ENCODE measurements around the gene BASP1. TPM values are rescaled to one million over a fixed set of nuclear protein-coding genes. Genes with fewer than 3 reads are reported as not detected.

The BASP1 gene
- total and polyA plus RNA-seq, 2 donors (not counting 1 experiment from before 2014, with no cell fraction given): 53.0 to 66.4 TPM

- Mint-ChIP-seq H3K4me3 (no peak overlapping the region), H3K9me3 (ENCODE audit: insufficient read depth) (no peaks in the 10 kb centered on the region), H3K27me3 (no peaks in the 10 kb centered on the region), H3K27ac (peak overlapping the region; percentile 62), H3K4me1 (peaks cover 74% of the 10 kb centered on the region)
- Histone ChIP-seq H3K9ac (ENCODE audit: low read length) (no peak overlapping the region), H3K36me3 (replicated peaks in 1 of 2; ENCODE audit: control extremely low read depth in 1 of 2, control insufficient read depth in 1 of 2, extremely low read depth in 1 of 2, insufficient read depth in 2 of 2, low read length in 1 of 2) (peaks cover 3 to 12% of the 10 kb centered on the region in 2 experiments), H3K79me2 (ENCODE audit: control insufficient read depth, insufficient read depth, low read length) (peaks cover 99% of the 10 kb centered on the region), H3K4me2 (replicated peaks; ENCODE audit: low read depth, low read length, poor library complexity, severe bottlenecking) (no peak overlapping the region), H3K4me1 (ENCODE audit: control insufficient read depth in 2 of 2, insufficient read depth in 2 of 2, low read length in 2 of 2) (peaks cover 30 to 31% of the 10 kb centered on the region in 2 donors), H3K9me3 (ENCODE audit: control extremely low read depth in 1 of 3, control insufficient read depth in 2 of 3, insufficient read depth in 1 of 3, low read length in 2 of 3) (no peaks in the 10 kb centered on the region), H4K20me1 (ENCODE audit: control insufficient read depth, insufficient read depth, low read length, poor library complexity, severe bottlenecking) (peaks cover 56% of the 10 kb centered on the region), H2AFZ (ENCODE audit: insufficient read depth, low read depth, low read length, poor library complexity, severe bottlenecking) (no peak overlapping the region), H3K4me3 (ENCODE audit: control extremely low read depth in 1 of 5, extremely low read depth in 1 of 5, insufficient read depth in 1 of 5, low read depth in 2 of 5, low read length in 4 of 5) (no peak overlapping the region), H3K27ac (ENCODE audit: low read length in 2 of 2) (peak overlapping the region in 1 of 2 donors; percentile 54), H3K27me3 (replicated peaks in 1 of 4; ENCODE audit: control extremely low read depth in 1 of 4, control insufficient read depth in 3 of 4, insufficient read depth in 4 of 4, low read length in 3 of 4) (no peaks in the 10 kb centered on the region)
- WGBS (ENCODE audit: insufficient coverage): 90% methylated on average over 5 of the region's 6 CpGs
- TF ChIP-seq CTCF (IDR thresholded peaks at IDR 0.05) (no peak), EZH2 (IDR thresholded peaks at IDR 0.05; ENCODE audit: borderline replicate concordance, insufficient read depth, low read depth, low read length, poor library complexity, severe bottlenecking) (no peak)
- intact Hi-C loops (cut with micrococcal nuclease): no loop called here
- CTCF ChIA-PET: no interaction called here
- DNase-seq (no peak), ATAC-seq (ENCODE audit: low read depth) (no peak)
- POLR2A ChIA-PET: interaction anchor here (0.7 kb wide), 1 partner anchor 22 kb away, joined by 3 read pairs; no protein-coding TSS in a partner anchor
Measured at GRCh38 chr5:17233488-17233887, 16.1 kb downstream of the BASP1 start.

- Histone ChIP-seq H3K9ac (ENCODE audit: low read length) (peak overlapping the region; percentile 15), H3K79me2 (ENCODE audit: control insufficient read depth, insufficient read depth, low read length) (peaks cover 99% of the 10 kb centered on the region), H2AFZ (ENCODE audit: insufficient read depth, low read depth, low read length, poor library complexity, severe bottlenecking) (no peak overlapping the region), H3K4me3 (ENCODE audit: control extremely low read depth in 1 of 5, extremely low read depth in 1 of 5, insufficient read depth in 1 of 5, low read depth in 2 of 5, low read length in 4 of 5) (no peak overlapping the region), H3K9me3 (ENCODE audit: control extremely low read depth in 1 of 3, control insufficient read depth in 2 of 3, insufficient read depth in 1 of 3, low read length in 2 of 3) (no peaks in the 10 kb centered on the region), H3K4me2 (replicated peaks; ENCODE audit: low read depth, low read length, poor library complexity, severe bottlenecking) (peak overlapping the region; percentile 27), H3K4me1 (ENCODE audit: control insufficient read depth in 2 of 2, insufficient read depth in 2 of 2, low read length in 2 of 2) (peaks cover 27 to 28% of the 10 kb centered on the region in 2 donors), H4K20me1 (ENCODE audit: control insufficient read depth, insufficient read depth, low read length, poor library complexity, severe bottlenecking) (peaks cover 55% of the 10 kb centered on the region), H3K27ac (ENCODE audit: low read length in 2 of 2) (peak overlapping the region in 1 of 2 donors; percentile 62), H3K27me3 (replicated peaks in 1 of 4; ENCODE audit: control extremely low read depth in 1 of 4, control insufficient read depth in 3 of 4, insufficient read depth in 4 of 4, low read length in 3 of 4) (no peaks in the 10 kb centered on the region), H3K36me3 (replicated peaks in 1 of 2; ENCODE audit: control extremely low read depth in 1 of 2, control insufficient read depth in 1 of 2, extremely low read depth in 1 of 2, insufficient read depth in 2 of 2, low read length in 1 of 2) (peaks cover 3 to 12% of the 10 kb centered on the region in 2 experiments)
- ChIA-PET POLR2A (interaction anchor here (0.9 kb wide), 1 partner anchor 11 kb away, joined by 6 read pairs; no protein-coding TSS in a partner anchor), CTCF (interaction anchor here (0.7 to 4.0 kb wide), 4 partner anchors 13 to 45 kb away, joined by 4 to 17 read pairs (median 4); no protein-coding TSS in a partner anchor)
- H3K9me3 Mint-ChIP-seq (ENCODE audit: insufficient read depth): no peaks in the 10 kb centered on the region
- H3K4me1 Mint-ChIP-seq: peaks cover 73% of the 10 kb centered on the region
- H3K4me3 Mint-ChIP-seq: peak overlapping the region; percentile 1
- DNase-seq (no peak), ATAC-seq (ENCODE audit: low read depth) (no peak)
- TF ChIP-seq EZH2 (IDR thresholded peaks at IDR 0.05; ENCODE audit: borderline replicate concordance, insufficient read depth, low read depth, low read length, poor library complexity, severe bottlenecking) (no peak), CTCF (IDR thresholded peaks at IDR 0.05) (no peak)
- H3K27ac Mint-ChIP-seq: peak overlapping the region; percentile 54
- 100% methylated on average over 2 of the region's 5 CpGs for WGBS (ENCODE audit: insufficient coverage)
- intact Hi-C loops (cut with micrococcal nuclease): no loop called here
- no peaks in the 10 kb centered on the region for H3K27me3 Mint-ChIP-seq
Measured at GRCh38 chr5:17234374-17234773, 16.9 kb downstream of the BASP1 start.

Measured in B cell (primary cell).